Measurements from ENCODE around the gene UBE3B. TPM values are rescaled to one million over a fixed set of nuclear protein-coding genes. Genes with fewer than 3 reads are reported as not detected.

The UBE3B gene
- total and polyA plus RNA-seq, 4 experiments from 2014 or later = 24.0 to 58.1 (median 40.1) TPM

GRCh38 chr12:109449845-109450532 is 27.4 kb upstream of the UBE3B start:
- H3K4me3 Mint-ChIP-seq = no peak overlapping the region
- H3K36me3 Mint-ChIP-seq = peaks cover 30 to 75% of the 10 kb centered on the region in 2 donors
- intact Hi-C loops (cut with micrococcal nuclease) = no loop called here
- Histone ChIP-seq H3K36me3 (ENCODE audit: insufficient read depth, low read length) (peaks cover 51% of the 10 kb centered on the region), H3K27ac (ENCODE audit: low read depth, low read length) (no peak overlapping the region), H3K4me1 (ENCODE audit: insufficient read depth, low read length) (no peaks in the 10 kb centered on the region), H3K4me3 (ENCODE audit: low read length in 2 of 2) (no peak overlapping the region), H3K9me3 (ENCODE audit: control insufficient read depth in 1 of 2, low read length in 2 of 2) (no peaks in the 10 kb centered on the region), H3K27me3 (ENCODE audit: insufficient read depth, low read length) (no peaks in the 10 kb centered on the region)
- no peaks in the 10 kb centered on the region for H3K9me3 Mint-ChIP-seq
- DNase-seq = no peak
- H3K27ac Mint-ChIP-seq = no peak overlapping the region
- CTCF ChIA-PET (ENCODE audit: partially characterized antibody) = interaction anchor here (0.7 kb wide), 1 partner anchor 58 kb away, joined by 3 read pairs; no protein-coding TSS in a partner anchor
- H3K4me1 Mint-ChIP-seq = no peaks in the 10 kb centered on the region
- no peaks in the 10 kb centered on the region for H3K27me3 Mint-ChIP-seq
- POLR2A ChIA-PET (ENCODE audit: partially characterized antibody) = no interaction called here

- no peaks in the 10 kb centered on the region for H3K4me1 ChIP-seq (ENCODE audit: insufficient read depth, low read length)
- H3K4me3 ChIP-seq (ENCODE audit: low read length in 2 of 2) = no peak overlapping the region
- H3K27ac Mint-ChIP-seq = no peak overlapping the region
- intact Hi-C loops (cut with micrococcal nuclease) = no loop called here
- no peak for DNase-seq
- no peaks in the 10 kb centered on the region for H3K9me3 Mint-ChIP-seq
- H3K27ac ChIP-seq (ENCODE audit: low read depth, low read length) = no peak overlapping the region
- no peaks in the 10 kb centered on the region for H3K4me1 Mint-ChIP-seq
- H3K36me3 ChIP-seq (ENCODE audit: insufficient read depth, low read length) = peaks cover 60% of the 10 kb centered on the region
- peaks cover 36 to 76% of the 10 kb centered on the region in 2 donors for H3K36me3 Mint-ChIP-seq
- ChIA-PET CTCF (ENCODE audit: partially characterized antibody) (no interaction called here), POLR2A (ENCODE audit: partially characterized antibody) (no interaction called here)
- no peaks in the 10 kb centered on the region for H3K9me3 ChIP-seq (ENCODE audit: control insufficient read depth in 1 of 2, low read length in 2 of 2)
- no peaks in the 10 kb centered on the region for H3K27me3 Mint-ChIP-seq
- no peaks in the 10 kb centered on the region for H3K27me3 ChIP-seq (ENCODE audit: insufficient read depth, low read length)
- no peak overlapping the region for H3K4me3 Mint-ChIP-seq
Measured at GRCh38 chr12:109450980-109451379, 26.5 kb upstream of the UBE3B start.

- no peak overlapping the region for H3K4me3 Mint-ChIP-seq
- intact Hi-C loops (cut with micrococcal nuclease) = no loop called here
- no peak overlapping the region for H3K27ac ChIP-seq (ENCODE audit: low read depth, low read length)
Measured at GRCh38 chr12:109451400-109451799, 26.0 kb upstream of the UBE3B start.

GRCh38 chr12:109452489-109452888 is 24.9 kb upstream of the UBE3B start:
- intact Hi-C loops (cut with micrococcal nuclease) = no loop called here
- peaks cover 75% of the 10 kb centered on the region for H3K36me3 ChIP-seq (ENCODE audit: insufficient read depth, low read length)
- Mint-ChIP-seq H3K4me3 (no peak overlapping the region), H3K4me1 (no peaks in the 10 kb centered on the region), H3K9me3 (no peaks in the 10 kb centered on the region), H3K36me3 (peaks cover 49 to 81% of the 10 kb centered on the region in 2 donors), H3K27me3 (no peaks in the 10 kb centered on the region), H3K27ac (no peak overlapping the region)
- H3K9me3 ChIP-seq (ENCODE audit: control insufficient read depth in 1 of 2, low read length in 2 of 2) = no peaks in the 10 kb centered on the region
- no peaks in the 10 kb centered on the region for H3K4me1 ChIP-seq (ENCODE audit: insufficient read depth, low read length)
- CTCF ChIA-PET (ENCODE audit: partially characterized antibody) = interaction anchor here (1.5 kb wide), 1 partner anchor 24 kb away, joined by 4 read pairs; no protein-coding TSS in a partner anchor
- H3K27ac ChIP-seq (ENCODE audit: low read depth, low read length) = no peak overlapping the region
- POLR2A ChIA-PET (ENCODE audit: partially characterized antibody) = no interaction called here
- no peaks in the 10 kb centered on the region for H3K27me3 ChIP-seq (ENCODE audit: insufficient read depth, low read length)
- H3K4me3 ChIP-seq (ENCODE audit: low read length in 2 of 2) = no peak overlapping the region
- no peak for DNase-seq

More at GRCh38 chr12:109451400-109451799, 26.0 kb upstream of the UBE3B start:
- Mint-ChIP-seq H3K4me1 (no peaks in the 10 kb centered on the region), H3K9me3 (no peaks in the 10 kb centered on the region), H3K36me3 (peaks cover 38 to 77% of the 10 kb centered on the region in 2 donors), H3K27ac (no peak overlapping the region), H3K27me3 (no peaks in the 10 kb centered on the region)
- DNase-seq = no peak
- POLR2A ChIA-PET (ENCODE audit: partially characterized antibody) = no interaction called here
- CTCF ChIA-PET (ENCODE audit: partially characterized antibody) = no interaction called here
- no peak overlapping the region for H3K4me3 ChIP-seq (ENCODE audit: low read length in 2 of 2)
- H3K36me3 ChIP-seq (ENCODE audit: insufficient read depth, low read length) = peaks cover 65% of the 10 kb centered on the region
- no peaks in the 10 kb centered on the region for H3K27me3 ChIP-seq (ENCODE audit: insufficient read depth, low read length)
- H3K9me3 ChIP-seq (ENCODE audit: control insufficient read depth in 1 of 2, low read length in 2 of 2) = no peaks in the 10 kb centered on the region
- no peaks in the 10 kb centered on the region for H3K4me1 ChIP-seq (ENCODE audit: insufficient read depth, low read length)

GRCh38 chr12:109455706-109456105 is 21.7 kb upstream of the UBE3B start:
- peak overlapping the region in 1 of 7 donors; percentile 31 for H3K27ac Mint-ChIP-seq
- no peak overlapping the region for H3K4me3 ChIP-seq (ENCODE audit: low read length in 2 of 2)
- H3K27ac ChIP-seq (ENCODE audit: low read depth, low read length) = no peak overlapping the region
- peaks cover 72% of the 10 kb centered on the region for H3K36me3 ChIP-seq (ENCODE audit: insufficient read depth, low read length)
- intact Hi-C loops (cut with micrococcal nuclease) = no loop called here
- no peak for DNase-seq
- peaks cover 53 to 83% of the 10 kb centered on the region in 2 donors for H3K36me3 Mint-ChIP-seq
- POLR2A ChIA-PET (ENCODE audit: partially characterized antibody) = no interaction called here
- no peaks in the 10 kb centered on the region for H3K27me3 Mint-ChIP-seq
- H3K9me3 Mint-ChIP-seq = no peaks in the 10 kb centered on the region
- H3K9me3 ChIP-seq (ENCODE audit: control insufficient read depth in 1 of 2, low read length in 2 of 2) = no peaks in the 10 kb centered on the region
- H3K4me3 Mint-ChIP-seq = no peak overlapping the region
- H3K27me3 ChIP-seq (ENCODE audit: insufficient read depth, low read length) = no peaks in the 10 kb centered on the region
- H3K4me1 Mint-ChIP-seq = peaks cover 0 to 1% (median 0%) of the 10 kb centered on the region in 4 donors
- CTCF ChIA-PET (ENCODE audit: partially characterized antibody) = interaction anchor here (1.2 kb wide), 1 partner anchor 23 kb away, joined by 3 read pairs; no protein-coding TSS in a partner anchor
- no peaks in the 10 kb centered on the region for H3K4me1 ChIP-seq (ENCODE audit: insufficient read depth, low read length)

- Histone ChIP-seq H3K36me3 (ENCODE audit: insufficient read depth, low read length) (peaks cover 51% of the 10 kb centered on the region), H3K9me3 (ENCODE audit: control insufficient read depth in 1 of 2, low read length in 2 of 2) (no peaks in the 10 kb centered on the region), H3K27me3 (ENCODE audit: insufficient read depth, low read length) (no peaks in the 10 kb centered on the region), H3K4me3 (ENCODE audit: low read length in 2 of 2) (no peak overlapping the region), H3K27ac (ENCODE audit: low read depth, low read length) (no peak overlapping the region), H3K4me1 (ENCODE audit: insufficient read depth, low read length) (peaks cover 2% of the 10 kb centered on the region)
- H3K4me1 Mint-ChIP-seq = peaks cover 8 to 21% (median 9%) of the 10 kb centered on the region in 4 donors
- no peak for DNase-seq
- intact Hi-C loops (cut with micrococcal nuclease) = no loop called here
- CTCF ChIA-PET (ENCODE audit: partially characterized antibody) = interaction anchor here (1.1 kb wide), 1 partner anchor 25 kb away, joined by 3 read pairs; no protein-coding TSS in a partner anchor
- no peaks in the 10 kb centered on the region for H3K9me3 Mint-ChIP-seq
- peaks cover 47 to 66% of the 10 kb centered on the region in 2 donors for H3K36me3 Mint-ChIP-seq
- H3K27me3 Mint-ChIP-seq = no peaks in the 10 kb centered on the region
- no peak overlapping the region for H3K27ac Mint-ChIP-seq
- no peak overlapping the region for H3K4me3 Mint-ChIP-seq
- POLR2A ChIA-PET (ENCODE audit: partially characterized antibody) = no interaction called here
Measured at GRCh38 chr12:109458086-109458485, 19.3 kb upstream of the UBE3B start.

GRCh38 chr12:109458771-109459208 is 18.6 kb upstream of the UBE3B start:
- H3K4me1 Mint-ChIP-seq = peaks cover 14 to 28% (median 16%) of the 10 kb centered on the region in 4 donors
- Histone ChIP-seq H3K4me1 (ENCODE audit: insufficient read depth, low read length) (peaks cover 9% of the 10 kb centered on the region), H3K4me3 (ENCODE audit: low read length in 2 of 2) (no peak overlapping the region), H3K27ac (ENCODE audit: low read depth, low read length) (no peak overlapping the region), H3K36me3 (ENCODE audit: insufficient read depth, low read length) (peaks cover 45% of the 10 kb centered on the region), H3K9me3 (ENCODE audit: control insufficient read depth in 1 of 2, low read length in 2 of 2) (no peaks in the 10 kb centered on the region), H3K27me3 (ENCODE audit: insufficient read depth, low read length) (no peaks in the 10 kb centered on the region)
- H3K4me3 Mint-ChIP-seq = no peak overlapping the region
- H3K27me3 Mint-ChIP-seq = no peaks in the 10 kb centered on the region
- H3K36me3 Mint-ChIP-seq = peaks cover 47 to 59% of the 10 kb centered on the region in 2 donors
- intact Hi-C loops (cut with micrococcal nuclease) = no loop called here
- H3K9me3 Mint-ChIP-seq = no peaks in the 10 kb centered on the region
- DNase-seq = no peak
- ChIA-PET CTCF (ENCODE audit: partially characterized antibody) (interaction anchor here (1.1 kb wide), 1 partner anchor 26 kb away, joined by 3 read pairs; no protein-coding TSS in a partner anchor), POLR2A (ENCODE audit: partially characterized antibody) (no interaction called here)
- peak overlapping the region in 1 of 7 donors; percentile 4 for H3K27ac Mint-ChIP-seq

Measured in CD4-positive, alpha-beta memory T cell (primary cell).